Liver (tissue), 9 donors: ENCODE results near the gene SEPSECS. TPM values are rescaled to one million over a fixed set of nuclear protein-coding genes. Genes with fewer than 3 reads are reported as not detected.

Experiments
- DNase-seq: peaks from one replicate; pipeline ENCODE4 v3.0.0-alpha.2; 2017; ENCODE audit warnings: low spot score
- H3K27ac ChIP-seq, 2 donors: one replicate each; pipeline ENCODE4 v1.7.0; 2013; ENCODE audit warnings: inconsistent platforms in 2 of 2, low read length in 2 of 2, control low read depth in 1 of 2, low read depth in 1 of 2, mild to moderate bottlenecking in 1 of 2
- H3K27me3 ChIP-seq, 4 donors: one replicate each; pipeline versions ENCODE4 v1.6.1 to v1.7.0; 2013; ENCODE audit warnings: low read length in 3 of 4, inconsistent platforms in 1 of 4, mild to moderate bottlenecking in 1 of 4, moderate library complexity in 1 of 4; ENCODE audit not compliant: control insufficient read depth in 4 of 4, insufficient read depth in 4 of 4
- H3K36me3 ChIP-seq, 4 donors: one replicate each; pipeline versions ENCODE4 v1.6.1 to v1.7.0; 2013; ENCODE audit warnings: low read length in 3 of 4, mild to moderate bottlenecking in 3 of 4, low read depth in 1 of 4, moderate library complexity in 1 of 4; ENCODE audit not compliant: control insufficient read depth in 4 of 4, insufficient read depth in 3 of 4
- H3K4me1 ChIP-seq, 4 donors: one replicate each; pipeline versions ENCODE4 v1.6.1 to v1.7.0; 2013; ENCODE audit warnings: low read length in 3 of 4, mild to moderate bottlenecking in 3 of 4, moderate library complexity in 1 of 4; ENCODE audit not compliant: control insufficient read depth in 4 of 4, insufficient read depth in 4 of 4
- H3K4me3 ChIP-seq, 3 donors: one replicate each; pipeline versions ENCODE4 v1.6.1 to v1.7.0; 2013; ENCODE audit warnings: low read length in 3 of 3, control low read depth in 1 of 3, low read depth in 1 of 3, mild to moderate bottlenecking in 1 of 3
- H3K9ac ChIP-seq, 2 donors: one replicate each; pipeline ENCODE4 v1.7.0; 2013; ENCODE audit warnings: low read length in 2 of 2, mild to moderate bottlenecking in 2 of 2, moderate library complexity in 2 of 2, control low read depth in 1 of 2, low read depth in 1 of 2
- H3K9me3 ChIP-seq, 4 donors: one replicate each; pipeline versions ENCODE4 v1.6.1 to v1.7.0; 2013; ENCODE audit warnings: low read length in 3 of 4; ENCODE audit not compliant: control insufficient read depth in 4 of 4
- CTCF ChIP-seq: fragments of 150-350 bp; IDR thresholded peaks from 2 replicates; pipeline ENCODE4 v1.5.1; 2017; ENCODE audit warnings: improper control_type of control experiment, low read depth, low read length; ENCODE audit not compliant: missing input control
- EGR1 ChIP-seq, 2 donors: IDR thresholded peaks; 2 replicates each; pipeline ENCODE4 v1.6.1; 2016 to 2018; ENCODE audit warnings: antibody characterized with exemption in 2 of 2, low read depth in 2 of 2
- FOXA1 ChIP-seq: IDR thresholded peaks from 2 replicates; pipeline ENCODE4 v1.6.1; 2016; ENCODE audit warnings: antibody characterized with exemption
- FOXA2 ChIP-seq: IDR thresholded peaks from 2 replicates; pipeline ENCODE4 v1.6.1; 2016; ENCODE audit warnings: antibody characterized with exemption
- GABPA ChIP-seq, 2 donors: IDR thresholded peaks in 1 of 2; conservative IDR thresholded peaks in 1 of 2; 2 replicates each; pipeline ENCODE4 v1.6.1; 2016; ENCODE audit warnings: antibody characterized with exemption in 2 of 2, mild to moderate bottlenecking in 1 of 2, moderate library complexity in 1 of 2
- HNF4A ChIP-seq, 2 donors: conservative IDR thresholded peaks; 2 replicates each; pipeline ENCODE4 v1.6.1; 2016; ENCODE audit warnings: antibody characterized with exemption in 2 of 2, mild to moderate bottlenecking in 2 of 2
- HNF4G ChIP-seq: IDR thresholded peaks from 2 replicates; pipeline ENCODE4 v1.6.1; 2016; ENCODE audit warnings: antibody characterized with exemption
- JUND ChIP-seq, 2 donors: IDR thresholded peaks; 2 replicates each; pipeline ENCODE4 v1.6.1; 2016; ENCODE audit warnings: antibody characterized with exemption in 2 of 2
- NR2F2 ChIP-seq: IDR thresholded peaks from 2 replicates; pipeline ENCODE4 v1.6.1; 2016; ENCODE audit warnings: antibody characterized with exemption
- RAD21 ChIP-seq, 2 donors: IDR thresholded peaks; 2 replicates each; pipeline ENCODE4 v1.6.1; 2016; ENCODE audit warnings: antibody characterized with exemption in 2 of 2, mild to moderate bottlenecking in 2 of 2
- REST ChIP-seq: IDR thresholded peaks from 2 replicates; pipeline ENCODE4 v1.6.1; 2016; ENCODE audit warnings: antibody characterized with exemption, mild to moderate bottlenecking
- RXRA ChIP-seq, 2 donors: IDR thresholded peaks; 2 replicates each; pipeline ENCODE4 v1.6.1; 2017 to 2018; ENCODE audit warnings: antibody characterized with exemption in 2 of 2, mild to moderate bottlenecking in 1 of 2
- SP1 ChIP-seq: IDR thresholded peaks from 2 replicates; pipeline ENCODE4 v1.6.1; 2018; ENCODE audit warnings: antibody characterized with exemption, mild to moderate bottlenecking
- TAF1 ChIP-seq: conservative IDR thresholded peaks from 2 replicates; pipeline ENCODE4 v1.6.1; 2016; ENCODE audit warnings: antibody characterized with exemption, mild to moderate bottlenecking
- YY1 ChIP-seq: IDR thresholded peaks from 2 replicates; pipeline ENCODE4 v1.6.1; 2016; ENCODE audit warnings: antibody characterized with exemption, mild to moderate bottlenecking
- ZBTB33 ChIP-seq: IDR thresholded peaks from 2 replicates; pipeline ENCODE4 v1.6.1; 2016; ENCODE audit warnings: antibody characterized with exemption
- WGBS: extraction: QIAGEN DNeasy Blood & Tissue Kit; methylation state at CpG from one replicate; pipeline ENCODE4 v1.1.7; 2013; 5-methylcytosine and 5-hydroxymethylcytosine counted together
- polyA plus RNA-seq, 2 donors: library from polyadenylated mRNA; stranded (reverse) in 1 of 2; unstranded in 1 of 2; fragments of 200-250 nt in 1 of 2; fragments of >200 nt in 1 of 2; fragmentation: Nextera tagmentation in 1 of 2; extraction: Ambion mirVana in 1 of 2; gene quantifications; one replicate each; pipeline versions ENCODE4 v1.2.1 to v1.2.3, GENCODE V29; 2013 to 2015
- total RNA-seq, 2 donors: library from RNA; depleted of rRNA; stranded (reverse); fragments of >200 nt; gene quantifications; one replicate each; pipeline ENCODE4 v1.2.3, GENCODE V29; 2014
- TF ChIP-seq, protein P1 (sequence below): IDR thresholded peaks from 2 replicates; pipeline ENCODE4 v1.6.1; 2016; ENCODE audit warnings: antibody characterized with exemption
- TF ChIP-seq, protein P2 (sequence below): IDR thresholded peaks from 2 replicates; pipeline ENCODE4 v1.6.1; 2016; ENCODE audit warnings: antibody characterized with exemption
- donor health status: healthy.
- donor health status: healthy.
- donor health status: healthy.
- donor health status: healthy.
- donor health status: healthy.

The SEPSECS gene
- total and polyA plus RNA-seq, 4 donors: 10.3 to 31.7 (median 13.2) TPM

DNA sequence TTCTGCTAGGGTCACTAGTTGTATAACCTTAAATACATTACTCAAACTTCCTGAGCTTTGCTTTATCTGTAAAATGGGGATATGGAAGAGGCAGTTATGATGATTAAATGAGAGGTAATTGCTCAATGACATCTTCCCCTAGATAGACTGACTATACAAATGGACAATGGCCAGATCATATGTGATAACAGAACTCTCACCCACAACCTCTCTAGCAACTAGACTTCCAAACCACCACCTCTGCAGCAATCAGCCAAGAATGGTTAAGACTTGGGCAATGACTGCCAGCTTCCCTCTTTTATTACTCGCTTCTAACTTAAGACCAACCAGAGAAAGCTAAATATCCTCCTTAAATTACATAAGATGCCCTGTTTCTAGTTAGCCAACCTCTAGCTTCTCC is 2.9 kb upstream of the SEPSECS start:
- Histone ChIP-seq H3K27ac (no peak overlapping the region), H3K4me3 (no peak overlapping the region), H3K9ac (no peak overlapping the region), H3K4me1 (peaks cover 6 to 24% (median 10%) of the 10 kb centered on the region in 4 donors), H3K27me3 (no peaks in the 10 kb centered on the region), H3K9me3 (no peaks in the 10 kb centered on the region), H3K36me3 (peaks cover 0 to 5% (median 0%) of the 10 kb centered on the region in 4 donors)
- WGBS: 93% methylated on average over 1 of the region's 1 CpG
- no peak for DNase-seq
- TF ChIP-seq RXRA (IDR thresholded peaks at IDR 0.05): no peak

- Histone ChIP-seq H3K27me3 (no peaks in the 10 kb centered on the region), H3K4me1 (peaks cover 6 to 27% (median 10%) of the 10 kb centered on the region in 4 donors), H3K9me3 (no peaks in the 10 kb centered on the region), H3K36me3 (peaks cover 0 to 5% (median 0%) of the 10 kb centered on the region in 4 donors), H3K4me3 (no peak overlapping the region), H3K27ac (no peak overlapping the region), H3K9ac (no peak overlapping the region)
- DNase-seq: no peak
- 95% methylated on average over 1 of the region's 1 CpG for WGBS
- TF ChIP-seq, protein P1, sequence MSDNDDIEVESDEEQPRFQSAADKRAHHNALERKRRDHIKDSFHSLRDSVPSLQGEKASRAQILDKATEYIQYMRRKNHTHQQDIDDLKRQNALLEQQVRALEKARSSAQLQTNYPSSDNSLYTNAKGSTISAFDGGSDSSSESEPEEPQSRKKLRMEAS: no peak
- no peak for TF ChIP-seq RXRA (IDR thresholded peaks at IDR 0.05)
- TF ChIP-seq FOXA1: no peak
- TF ChIP-seq SP1: no peak
- TF ChIP-seq NR2F2: no peak
- no peak for TF ChIP-seq YY1
- TF ChIP-seq CTCF: no peak
- no peak for TF ChIP-seq GABPA (IDR thresholded peaks at IDR 0.05 in 1 of 2, conservative IDR thresholded peaks at IDR 0.05 in 1 of 2)
- no peak for TF ChIP-seq HNF4A (conservative IDR thresholded peaks at IDR 0.05)
- no peak for TF ChIP-seq ZBTB33
- TF ChIP-seq JUND (IDR thresholded peaks at IDR 0.05): no peak
- no peak for TF ChIP-seq EGR1 (IDR thresholded peaks at IDR 0.05; ENCODE audit: low read depth in 2 of 2)
- TF ChIP-seq, protein P2, sequence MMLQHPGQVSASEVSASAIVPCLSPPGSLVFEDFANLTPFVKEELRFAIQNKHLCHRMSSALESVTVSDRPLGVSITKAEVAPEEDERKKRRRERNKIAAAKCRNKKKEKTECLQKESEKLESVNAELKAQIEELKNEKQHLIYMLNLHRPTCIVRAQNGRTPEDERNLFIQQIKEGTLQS: no peak
- TF ChIP-seq FOXA2: no peak
- TF ChIP-seq REST: no peak
- no peak for TF ChIP-seq HNF4G
- no peak for TF ChIP-seq TAF1
- TF ChIP-seq RAD21 (IDR thresholded peaks at IDR 0.05): no peak
These were observed 2.3 kb upstream of the SEPSECS start for GRCh38 chr4:25162566-25162965.
